Stimulated activated naive CD8-positive, alpha-beta T cell treated with anti-CD3 and anti-CD28 coated beads, Interleukin-15, amount 100 ng/mL, for 72 hours (primary cell): ENCODE data around the gene PRSS33.
A peak's percentile ranks its signal among the peaks of the same experiment; 100 is the strongest.

ENCODE experiments used
- ATAC-seq: fragments of 150-1000 bp; cut with Tn5 transposase; 2 replicates; pipeline ENCODE4 v1.10.0; 2021; ENCODE audit warnings: mild to moderate bottlenecking, moderate library complexity
- DNase-seq, 2 donors: peaks; one replicate each; pipeline ENCODE4 v3.0.0; 2021 to 2022
- H3K27ac Mint-ChIP-seq, 2 donors: one replicate each; pipeline ENCODE4 v1.8.0; 2022; ENCODE audit warnings: mild to moderate bottlenecking in 2 of 2, mixed read lengths in 2 of 2, moderate library complexity in 2 of 2
- H3K27me3 Mint-ChIP-seq: one replicate; pipeline ENCODE4 v1.8.0; 2022; ENCODE audit warnings: mixed read lengths
- H3K4me1 Mint-ChIP-seq: one replicate; pipeline ENCODE4 v1.8.0; 2022; ENCODE audit warnings: mild to moderate bottlenecking, mixed read lengths
- H3K4me3 Mint-ChIP-seq, 2 donors: one replicate each; pipeline ENCODE4 v1.8.0; 2022; ENCODE audit warnings: mild to moderate bottlenecking in 2 of 2, mixed read lengths in 2 of 2, moderate library complexity in 1 of 2
- H3K9me3 Mint-ChIP-seq, 2 donors: one replicate each; pipeline ENCODE4 v1.8.0; 2022; ENCODE audit warnings: mixed read lengths in 2 of 2

The PRSS33 gene

GRCh38 chr16:2825906-2826305 is 38.5 kb upstream of the PRSS33 start:
- no peaks in the 10 kb centered on the region for H3K4me1 Mint-ChIP-seq
- no peaks in the 10 kb centered on the region for H3K9me3 Mint-ChIP-seq
- no peak overlapping the region for H3K4me3 Mint-ChIP-seq
- ATAC-seq (no peak), DNase-seq (no peak)
- H3K27me3 Mint-ChIP-seq: peaks cover 6% of the 10 kb centered on the region
- H3K27ac Mint-ChIP-seq: no peak overlapping the region

GRCh38 chr16:2825049-2825742 is 37.8 kb upstream of the PRSS33 start:
- H3K9me3 Mint-ChIP-seq: no peaks in the 10 kb centered on the region
- H3K4me3 Mint-ChIP-seq: no peak overlapping the region
- no peaks in the 10 kb centered on the region for H3K27me3 Mint-ChIP-seq
- ATAC-seq (no peak), DNase-seq (no peak)
- no peak overlapping the region for H3K27ac Mint-ChIP-seq
- no peaks in the 10 kb centered on the region for H3K4me1 Mint-ChIP-seq

GRCh38 chr16:2824626-2825025 is 37.3 kb upstream of the PRSS33 start:
- ATAC-seq: no peak
- no peak for DNase-seq
- H3K4me3 Mint-ChIP-seq: no peak overlapping the region
- no peak overlapping the region for H3K27ac Mint-ChIP-seq
- no peaks in the 10 kb centered on the region for H3K27me3 Mint-ChIP-seq
- H3K9me3 Mint-ChIP-seq: no peaks in the 10 kb centered on the region
- H3K4me1 Mint-ChIP-seq: no peaks in the 10 kb centered on the region

GRCh38 chr16:2822496-2822895 is 35.1 kb upstream of the PRSS33 start:
- Mint-ChIP-seq H3K9me3 (no peaks in the 10 kb centered on the region), H3K27ac (no peak overlapping the region), H3K4me3 (no peak overlapping the region), H3K27me3 (no peaks in the 10 kb centered on the region), H3K4me1 (no peaks in the 10 kb centered on the region)
- DNase-seq: no peak
- ATAC-seq: no peak

GRCh38 chr16:2822158-2822495 is 34.8 kb upstream of the PRSS33 start:
- H3K27me3 Mint-ChIP-seq: no peaks in the 10 kb centered on the region
- no peak for DNase-seq

GRCh38 chr16:2821487-2822157 is 34.3 kb upstream of the PRSS33 start:
- no peaks in the 10 kb centered on the region for H3K4me1 Mint-ChIP-seq
- ATAC-seq (no peak), DNase-seq (no peak)
- no peaks in the 10 kb centered on the region for H3K9me3 Mint-ChIP-seq
- no peak overlapping the region for H3K4me3 Mint-ChIP-seq
- H3K27ac Mint-ChIP-seq: no peak overlapping the region
- no peaks in the 10 kb centered on the region for H3K27me3 Mint-ChIP-seq

More at GRCh38 chr16:2822158-2822495, 34.8 kb upstream of the PRSS33 start:
- Mint-ChIP-seq H3K27ac (no peak overlapping the region), H3K4me1 (no peaks in the 10 kb centered on the region), H3K9me3 (no peaks in the 10 kb centered on the region), H3K4me3 (no peak overlapping the region)
- ATAC-seq: no peak

GRCh38 chr16:2820836-2821486 is 33.6 kb upstream of the PRSS33 start:
- Mint-ChIP-seq H3K4me3 (no peak overlapping the region), H3K4me1 (no peaks in the 10 kb centered on the region), H3K9me3 (no peaks in the 10 kb centered on the region), H3K27ac (no peak overlapping the region), H3K27me3 (no peaks in the 10 kb centered on the region)
- no peak for ATAC-seq
- no peak for DNase-seq

- Mint-ChIP-seq H3K27ac (no peak overlapping the region), H3K4me1 (no peaks in the 10 kb centered on the region), H3K4me3 (no peak overlapping the region), H3K9me3 (no peaks in the 10 kb centered on the region), H3K27me3 (no peaks in the 10 kb centered on the region)
- ATAC-seq (no peak), DNase-seq (no peak)
These were observed 32.8 kb upstream of the PRSS33 start for GRCh38 chr16:2819939-2820835.

- Mint-ChIP-seq H3K4me1 (no peaks in the 10 kb centered on the region), H3K27ac (peak overlapping the region; percentile 46 to 78), H3K27me3 (no peaks in the 10 kb centered on the region), H3K4me3 (no peak overlapping the region), H3K9me3 (no peaks in the 10 kb centered on the region)
- DNase-seq (no peak), ATAC-seq (no peak)
These were observed 32.0 kb upstream of the PRSS33 start for GRCh38 chr16:2819179-2819938.

GRCh38 chr16:2818272-2818876 is 31.0 kb upstream of the PRSS33 start:
- Mint-ChIP-seq H3K9me3 (no peaks in the 10 kb centered on the region), H3K4me3 (peak overlapping the region in 1 of 2 donors; percentile 44), H3K4me1 (no peaks in the 10 kb centered on the region), H3K27ac (peak overlapping the region in 1 of 2 donors; percentile 61), H3K27me3 (no peaks in the 10 kb centered on the region)
- no peak for ATAC-seq
- no peak for DNase-seq

GRCh38 chr16:2817340-2818271 is 30.2 kb upstream of the PRSS33 start:
- H3K9me3 Mint-ChIP-seq: no peaks in the 10 kb centered on the region
- H3K4me3 Mint-ChIP-seq: peak overlapping the region; percentile 41 to 74
- DNase-seq (peak in 1 of 2 donors; percentile 33), ATAC-seq (peak; percentile 47)
- no peaks in the 10 kb centered on the region for H3K4me1 Mint-ChIP-seq
- no peaks in the 10 kb centered on the region for H3K27me3 Mint-ChIP-seq
- peak overlapping the region in 1 of 2 donors; percentile 91 for H3K27ac Mint-ChIP-seq

GRCh38 chr16:2816751-2817339 is 29.5 kb upstream of the PRSS33 start, which contains the start of gene PRSS21:
PRSS21 (plus strand) TSS chr16:2817237; CDS start chr16:2817269, 32 bp downstream.
- ATAC-seq (peak; percentile 88), DNase-seq (peak; percentile 36 to 63)
- H3K4me3 Mint-ChIP-seq: peak within 1 kb of the TSS; percentile 65 to 74

GRCh38 chr16:2815299-2815771 is 28.0 kb upstream of the PRSS33 start:
- H3K27ac Mint-ChIP-seq: no peak overlapping the region
- H3K4me1 Mint-ChIP-seq: no peaks in the 10 kb centered on the region
- ATAC-seq: no peak
- no peaks in the 10 kb centered on the region for H3K9me3 Mint-ChIP-seq
- DNase-seq: no peak
- no peaks in the 10 kb centered on the region for H3K27me3 Mint-ChIP-seq
- H3K4me3 Mint-ChIP-seq: no peak overlapping the region

More at GRCh38 chr16:2816751-2817339, 29.5 kb upstream of the PRSS33 start, which contains the start of gene PRSS21:
- Mint-ChIP-seq H3K4me1 (no peaks in the 10 kb centered on the region), H3K27ac (peak within 1 kb of the TSS; percentile 76 to 91), H3K9me3 (no peaks in the 10 kb centered on the region), H3K27me3 (no peaks in the 10 kb centered on the region)
